HCT116 (cell line): ENCODE measurements around the gene MAML1. TPM values are rescaled to one million over a fixed set of nuclear protein-coding genes. Genes with fewer than 3 reads are reported as not detected.
A peak's percentile ranks its signal among the peaks of the same experiment; 100 is the strongest.

Experiments used
- ATAC-seq: fragments of 200-7000 bp; cut with Tn5 transposase; 2 replicates; pipeline ENCODE4 v1.9.1; 2020; ENCODE audit warnings: mild to moderate bottlenecking, moderate library complexity
- BruUV-seq: library from RNA; stranded (reverse); fragments of 400-500 nt; replicated peaks from 2 replicates; lab custom pipeline; 2021; lab: Mats Ljungman, UMichigan
- CTCF ChIA-PET: fragments of 300-600 bp; sonication (Branson Sonifier 250); formaldehyde crosslinking; loops from one replicate; lab custom pipeline; 2021; ENCODE audit warnings: antibody characterized with exemption; lab: Charles Lee
- POLR2A ChIA-PET: fragments of 300-600, 350-600 bp; sonication (Branson Sonifier 250); formaldehyde crosslinking; loops from one replicate; lab custom pipeline; 2021; ENCODE audit warnings: antibody characterized with exemption; lab: Charles Lee
- RAD21 ChIA-PET, 2 experiments: fragments of 300-600 bp; sonication (Branson Sonifier 250); formaldehyde crosslinking; loops; one replicate each; lab custom pipeline; 2023; ENCODE audit warnings: low total read pairs in 2 of 2; ENCODE audit not compliant: uncharacterized antibody in 2 of 2, unreplicated experiment in 2 of 2, low non-redundant PET in 1 of 2; lab: Charles Lee
- DNase-seq: peaks from one replicate; pipeline ENCODE4 v3.0.0-alpha.2; 2010; ENCODE audit warnings: low read depth, low spot score
- H2AFZ ChIP-seq: fragments of 200-600 bp; shearing (Covaris generic), sonication (generic); 2 replicates; pipeline ENCODE4 v1.6.1; 2017; ENCODE audit warnings: low read depth, mixed run types, mixed read lengths, antibody characterized with exemption, low read length; ENCODE audit not compliant: poor library complexity, severe bottlenecking
- H3K27ac ChIP-seq: 2 replicates; pipeline ENCODE4 v1.5.1; 2012; ENCODE audit warnings: low read depth, low read length
- H3K27me3 ChIP-seq: fragments of 200-600 bp; sonication (generic); 2 replicates; pipeline ENCODE4 v1.6.1; 2016; ENCODE audit warnings: mixed run types, low read length, mixed read lengths; ENCODE audit not compliant: insufficient read depth
- H3K36me3 ChIP-seq, 2 experiments: fragments of 200-500 bp in 1 of 2; fragments of 200-600 bp in 1 of 2; sonication (Bioruptor generic) in 1 of 2; sonication (generic) in 1 of 2; 2 replicates each; pipeline versions ENCODE4 v1.5.1 to v1.6.1; 2014 to 2016; ENCODE audit warnings: low read length in 2 of 2, inconsistent platforms in 1 of 2, mixed read lengths in 1 of 2, mixed run types in 1 of 2; ENCODE audit not compliant: insufficient read depth in 2 of 2, control insufficient read depth in 1 of 2
- H3K4me1 ChIP-seq, 2 experiments: fragments of 200-600 bp in 1 of 2; sonication (generic) in 1 of 2; 2 replicates each; pipeline versions ENCODE4 v1.5.1 to v1.6.1; 2012 to 2017; ENCODE audit warnings: low read length in 2 of 2, inconsistent platforms in 1 of 2, mild to moderate bottlenecking in 1 of 2, mixed read lengths in 1 of 2, mixed run types in 1 of 2, moderate library complexity in 1 of 2; ENCODE audit not compliant: insufficient read depth in 2 of 2, control insufficient read depth in 1 of 2
- H3K4me2 ChIP-seq: fragments of 200-600 bp; sonication (generic); 2 replicates; pipeline ENCODE4 v1.6.1; 2017; ENCODE audit warnings: mixed run types, low read length, mixed read lengths
- H3K4me3 ChIP-seq, 2 experiments: fragments of 200-600 bp in 1 of 2; sonication (generic) in 1 of 2; replicated peaks in 1 of 2; 2 replicates each; pipeline ENCODE4 v1.5.1; 2011 to 2016; ENCODE audit warnings: low read length in 2 of 2, control low read depth in 1 of 2, low read depth in 1 of 2, mild to moderate bottlenecking in 1 of 2, mixed read lengths in 1 of 2, mixed run types in 1 of 2
- H3K79me2 ChIP-seq: fragments of 200-600 bp; sonication (generic); 2 replicates; pipeline ENCODE4 v1.6.1; 2017; ENCODE audit warnings: mild to moderate bottlenecking, mixed run types, low read length, moderate library complexity, mixed read lengths; ENCODE audit not compliant: insufficient read depth
- H3K9ac ChIP-seq: fragments of 200-600 bp; sonication (generic); 2 replicates; pipeline ENCODE4 v1.6.1; 2016; ENCODE audit warnings: low read length, mixed read lengths
- H3K9me2 ChIP-seq: fragments of 200-600 bp; sonication (generic), shearing (Covaris generic); 2 replicates; pipeline ENCODE4 v1.6.1; 2017; ENCODE audit warnings: mixed run types, mild to moderate bottlenecking, moderate library complexity; ENCODE audit not compliant: insufficient read depth
- H3K9me3 ChIP-seq, 2 experiments: fragments of 200-500 bp in 1 of 2; fragments of 200-600 bp in 1 of 2; sonication (Bioruptor generic) in 1 of 2; sonication (generic) in 1 of 2; 2 replicates each; pipeline ENCODE4 v1.6.1; 2014 to 2017; ENCODE audit warnings: low read length in 2 of 2, mixed read lengths in 2 of 2, inconsistent platforms in 1 of 2, low read depth in 1 of 2, mild to moderate bottlenecking in 1 of 2, mixed run types in 1 of 2, moderate library complexity in 1 of 2; ENCODE audit not compliant: control insufficient read depth in 1 of 2, insufficient read depth in 1 of 2
- H4K20me1 ChIP-seq: fragments of 200-600 bp; sonication (generic), shearing (Covaris generic); 2 replicates; pipeline ENCODE4 v1.6.1; 2017; ENCODE audit warnings: mixed run types, mild to moderate bottlenecking, moderate library complexity; ENCODE audit not compliant: insufficient read depth
- EZH2 ChIP-seq: fragments of 200-600 bp; sonication (generic); IDR thresholded peaks from 2 replicates; pipeline ENCODE4 v1.6.1; 2017; ENCODE audit warnings: antibody characterized with exemption, mixed run types
- JUND ChIP-seq: IDR thresholded peaks from 2 replicates; pipeline ENCODE4 v1.6.1; 2012
- REST ChIP-seq: IDR thresholded peaks from 2 replicates; pipeline ENCODE4 v1.6.1; 2012; ENCODE audit warnings: low read depth
- ZNF274 ChIP-seq: fragments of 200-500 bp; sonication (Bioruptor generic); IDR thresholded peaks from 2 replicates; pipeline ENCODE4 v1.6.1; 2014; ENCODE audit warnings: mild to moderate bottlenecking, low read depth, low read length, inconsistent platforms
- intact Hi-C: fragments of 100-400 bp; cut with micrococcal nuclease; formaldehyde crosslinking; loops from 2 replicates; pipeline ENCODE4 v1.10.0; 2022
- total RNA-seq: library from RNA; stranded (reverse); gene quantifications from one replicate; pipeline ENCODE4 v1.2.1, GENCODE V29; 2021; ENCODE audit not compliant: unreplicated experiment
- TF ChIP-seq, protein P1 (sequence below): IDR thresholded peaks from 2 replicates; pipeline ENCODE4 v1.6.1; 2012

Gene MAML1
- total RNA-seq, 1 experiment from 2014 or later: 29.5 TPM

DNA sequence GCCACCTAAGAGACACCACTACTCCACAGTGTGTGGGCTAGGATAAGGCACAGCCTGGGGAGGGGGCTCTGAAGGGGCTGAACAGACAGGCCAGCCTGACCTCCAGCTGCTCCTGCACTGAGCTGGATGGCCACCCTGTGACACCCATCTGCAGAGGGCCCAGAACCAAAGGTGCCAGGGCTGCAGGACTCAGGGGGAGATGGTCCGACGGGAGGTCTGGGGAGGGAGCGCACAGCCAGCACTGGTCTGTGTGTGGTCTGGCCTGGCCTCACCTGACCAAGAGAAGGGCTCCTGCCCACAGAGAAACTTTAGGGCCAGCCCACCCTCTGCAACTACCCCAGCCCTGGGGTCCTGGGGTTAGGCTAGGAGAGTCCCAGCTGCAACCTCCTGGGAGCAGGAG is 62.0 kb downstream of the MAML1 start:
- Histone ChIP-seq H3K4me3 (peak overlapping the region; percentile 65 to 84), H3K9me3 (no peaks in the 10 kb centered on the region), H3K4me2 (peak overlapping the region; percentile 99), H3K27me3 (no peaks in the 10 kb centered on the region), H4K20me1 (no peaks in the 10 kb centered on the region), H3K79me2 (peaks cover 11% of the 10 kb centered on the region; the same call in 1 of the 2 replicates), H3K4me1 (peaks cover 9 to 22% of the 10 kb centered on the region in 2 experiments; a peak in 3 of 4 replicates), H2AFZ (no peak overlapping the region), H3K9ac (peak overlapping the region; percentile 88), H3K9me2 (no peaks in the 10 kb centered on the region), H3K36me3 (peaks cover under 1 to 14% of the 10 kb centered on the region in 2 experiments; a peak in 1 of 4 replicates), H3K27ac (peak overlapping the region; percentile 99)
- TF ChIP-seq ZNF274 (no peak), EZH2 (no peak), REST (no peak), JUND (no peak)
- TF ChIP-seq, protein P1, sequence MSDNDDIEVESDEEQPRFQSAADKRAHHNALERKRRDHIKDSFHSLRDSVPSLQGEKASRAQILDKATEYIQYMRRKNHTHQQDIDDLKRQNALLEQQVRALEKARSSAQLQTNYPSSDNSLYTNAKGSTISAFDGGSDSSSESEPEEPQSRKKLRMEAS: no peak
- DNase-seq (no peak), ATAC-seq (no peak)
- ChIA-PET POLR2A (no interaction called here), RAD21 (no interaction called here), CTCF (no interaction called here)
- BruUV-seq: no TSS peak
- intact Hi-C loops: loop anchor here (2.0 kb wide), 1 partner anchor 32 kb away; no protein-coding TSS in a partner anchor
